NCI-H1105 treated with DMSO at 0.1 percent for 48 hours (cell line): Measurements from ENCODE around the gene SET.

Source experiments
- DNase-seq: peaks from one replicate; lab custom pipeline; 2025; lab: John Stamatoyannopoulos, UW

SET gene

DNA sequence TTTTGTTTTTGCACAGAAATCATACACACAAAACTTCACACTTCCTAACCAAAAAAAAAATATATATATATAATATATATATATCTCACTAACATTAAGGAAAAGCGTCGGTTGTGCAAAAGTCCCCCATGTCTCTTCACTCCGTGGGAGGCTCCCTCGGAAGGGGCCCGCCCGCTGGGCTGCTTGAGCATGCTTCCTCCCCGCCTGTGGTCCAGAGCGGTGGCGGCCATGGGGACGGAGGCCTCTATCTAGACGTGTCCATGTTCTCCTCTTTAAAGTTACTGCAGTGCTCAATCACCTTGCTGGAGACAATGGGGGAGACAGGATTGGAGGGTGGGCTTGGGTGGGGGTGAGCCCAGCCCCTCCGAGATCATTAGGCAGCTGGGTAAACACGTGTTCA, 42.1 kb downstream of the SET start:
- no peak for DNase-seq

GRCh38 chr9:128731691-128732090, 42.7 kb downstream of the SET start:
- no peak for DNase-seq

DNA sequence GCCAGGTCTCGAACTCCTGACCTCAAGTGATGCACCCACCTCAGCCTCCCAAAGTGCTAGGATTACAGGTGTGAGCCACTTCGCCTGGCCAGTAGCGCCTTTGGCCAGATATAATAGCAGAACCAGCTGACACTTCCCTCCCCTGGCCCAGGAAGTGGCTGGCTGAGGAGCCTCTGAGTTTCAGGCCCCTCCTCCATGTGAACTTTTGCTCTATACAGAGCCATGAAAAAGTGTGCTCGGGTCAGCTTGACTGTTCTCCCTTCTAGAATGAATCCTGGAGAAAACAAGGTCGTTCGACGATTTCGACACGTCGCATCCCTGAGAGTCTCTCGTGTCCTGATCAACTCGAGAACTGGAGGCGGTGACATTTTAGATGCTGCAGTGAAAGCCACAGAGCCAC, 43.6 kb downstream of the SET start:
- DNase-seq: no peak

DNA sequence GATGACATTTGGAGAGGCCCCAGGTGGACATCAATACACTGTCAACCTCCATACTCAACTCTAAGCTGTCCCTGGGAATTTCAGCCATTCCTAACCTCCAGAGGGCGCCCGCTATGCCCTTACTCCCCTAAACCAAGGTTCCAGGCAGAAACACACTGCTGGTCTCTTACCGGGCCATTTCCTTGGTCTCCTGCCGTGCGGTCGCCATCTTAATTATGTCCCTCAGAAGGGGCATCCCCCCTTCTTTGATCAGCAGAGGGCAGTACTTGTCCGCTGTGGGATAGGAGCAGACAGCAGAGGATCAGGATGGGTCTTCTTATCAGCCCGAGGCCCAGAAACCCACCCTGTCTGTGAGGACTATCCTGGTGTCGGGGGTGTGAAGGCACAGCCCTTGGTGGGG, 44.2 kb downstream of the SET start:
- peak; percentile 91 for DNase-seq

GRCh38 chr9:128735373-128735772, 46.4 kb downstream of the SET start:
- no peak for DNase-seq

- no peak for DNase-seq
These were observed 53.4 kb downstream of the SET start for GRCh38 chr9:128742401-128742800.

GRCh38 chr9:128743421-128743820, 54.4 kb downstream of the SET start:
- no peak for DNase-seq
